Measurements from ENCODE around the gene ATXN1.
"Not testable (repeated sequence)": the region's sequence is repeated elsewhere in the genome, so short reads cannot be mapped to it uniquely, and the experiment has no call there.

Gene ATXN1

DNA sequence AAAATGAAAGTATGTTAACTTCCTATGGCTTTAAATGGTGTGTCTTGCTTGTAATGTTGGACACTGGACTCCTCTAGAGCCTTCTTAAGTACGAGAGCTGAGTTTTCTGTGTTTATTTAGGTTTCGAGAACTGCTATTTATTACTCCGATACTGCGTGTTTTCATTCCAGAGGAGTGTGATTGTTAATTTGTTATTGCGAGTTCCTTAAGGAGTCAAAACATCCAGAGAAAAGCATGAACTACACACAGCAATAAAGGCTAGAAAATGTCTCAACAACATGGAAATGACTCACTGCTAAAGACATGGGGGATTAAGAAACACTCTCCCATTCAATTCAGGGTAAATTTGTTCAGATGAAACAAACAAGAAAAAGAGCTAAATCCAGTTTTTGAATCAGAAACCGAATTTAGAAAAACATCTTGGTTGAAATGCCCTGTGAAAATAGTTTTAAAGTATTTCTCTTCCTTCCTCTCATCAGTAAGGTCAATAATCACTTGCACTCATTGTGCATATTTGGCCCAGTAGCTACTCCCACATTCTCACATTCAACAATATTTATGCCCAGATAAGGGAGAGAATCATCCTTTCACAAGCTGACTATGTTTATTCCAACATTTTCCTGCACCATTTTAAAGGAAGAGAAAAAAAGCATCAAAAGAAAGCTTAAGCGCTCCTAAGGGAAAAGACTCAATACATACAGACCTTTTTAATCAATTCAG, 36.0 kb downstream of the ATXN1 start:
- DNase-seq (ENCODE audit: extremely low read depth in 1 of 2, low read depth in 1 of 2): no peak

DNA sequence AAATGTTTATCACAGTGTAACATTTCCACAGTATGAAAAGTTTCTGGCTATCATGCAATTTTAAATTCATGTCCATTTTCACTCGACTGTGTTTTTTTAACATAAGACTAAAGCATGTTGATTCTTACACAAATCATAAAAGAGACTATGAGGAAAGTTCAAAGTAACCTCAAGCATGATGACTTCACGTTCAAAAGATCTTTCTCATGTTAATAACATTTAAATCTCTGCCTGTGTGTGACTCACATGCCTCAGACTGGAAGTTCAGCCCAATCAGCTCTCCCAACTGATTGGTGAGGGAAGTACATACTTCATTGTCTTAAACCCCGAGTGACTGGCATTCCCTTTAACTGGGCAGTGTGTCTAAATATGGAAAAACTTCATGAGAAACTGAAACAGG, 37.4 kb downstream of the ATXN1 start:
- no peak for DNase-seq (ENCODE audit: extremely low read depth in 1 of 2, low read depth in 1 of 2)

GRCh38 chr6:16723402-16723801, 37.9 kb downstream of the ATXN1 start:
- DNase-seq (ENCODE audit: extremely low read depth in 1 of 2, low read depth in 1 of 2): no peak

- DNase-seq (ENCODE audit: extremely low read depth in 1 of 2, low read depth in 1 of 2): no peak
These were observed 38.6 kb downstream of the ATXN1 start for GRCh38 chr6:16722630-16723029.

- no peak for DNase-seq (ENCODE audit: extremely low read depth in 1 of 2, low read depth in 1 of 2)
These were observed 39.3 kb downstream of the ATXN1 start for GRCh38 chr6:16721977-16722376.

DNA sequence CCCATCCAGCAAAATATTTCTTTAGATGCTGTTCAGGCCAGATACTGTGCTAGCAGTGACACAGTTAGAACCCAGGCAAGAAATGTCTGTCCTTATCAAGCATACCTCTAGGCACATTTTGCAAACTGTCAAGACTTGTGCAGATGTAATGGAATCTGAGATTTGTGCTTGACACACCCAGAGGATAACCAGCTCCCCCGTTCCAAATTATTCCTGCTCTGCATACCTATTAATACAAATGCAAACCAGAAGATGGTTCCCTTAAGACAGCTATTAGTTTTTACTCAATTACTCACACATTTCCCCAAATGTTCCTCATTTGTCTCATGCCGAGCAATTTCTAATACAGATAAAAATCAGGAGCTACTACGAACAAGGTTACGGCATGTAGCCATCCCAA, 40.4 kb downstream of the ATXN1 start:
- DNase-seq (ENCODE audit: extremely low read depth in 1 of 2, low read depth in 1 of 2): no peak

- DNase-seq (ENCODE audit: extremely low read depth in 1 of 2, low read depth in 1 of 2): no peak
These were observed 41.8 kb downstream of the ATXN1 start for GRCh38 chr6:16719488-16719887.

DNA sequence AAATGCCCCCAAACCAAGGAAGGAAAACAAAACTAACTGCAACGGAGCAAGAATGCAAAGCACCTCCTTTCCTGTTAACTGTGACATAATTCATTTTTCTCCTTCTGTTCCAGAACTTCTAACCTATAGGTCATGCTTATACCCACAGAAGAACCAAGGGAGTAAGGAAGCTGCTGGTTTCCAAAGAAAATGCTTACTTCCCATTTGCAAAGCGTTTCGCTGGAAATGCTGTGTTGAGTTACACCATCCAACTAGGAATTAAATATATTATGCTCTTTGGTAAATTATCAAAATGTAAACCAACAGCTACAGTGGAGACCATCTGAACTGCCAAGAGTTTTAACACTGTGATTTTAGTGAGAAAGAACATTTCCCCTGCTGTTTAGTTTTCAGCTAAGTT, 42.9 kb downstream of the ATXN1 start:
- DNase-seq (ENCODE audit: extremely low read depth in 1 of 2, low read depth in 1 of 2): no peak

DNA sequence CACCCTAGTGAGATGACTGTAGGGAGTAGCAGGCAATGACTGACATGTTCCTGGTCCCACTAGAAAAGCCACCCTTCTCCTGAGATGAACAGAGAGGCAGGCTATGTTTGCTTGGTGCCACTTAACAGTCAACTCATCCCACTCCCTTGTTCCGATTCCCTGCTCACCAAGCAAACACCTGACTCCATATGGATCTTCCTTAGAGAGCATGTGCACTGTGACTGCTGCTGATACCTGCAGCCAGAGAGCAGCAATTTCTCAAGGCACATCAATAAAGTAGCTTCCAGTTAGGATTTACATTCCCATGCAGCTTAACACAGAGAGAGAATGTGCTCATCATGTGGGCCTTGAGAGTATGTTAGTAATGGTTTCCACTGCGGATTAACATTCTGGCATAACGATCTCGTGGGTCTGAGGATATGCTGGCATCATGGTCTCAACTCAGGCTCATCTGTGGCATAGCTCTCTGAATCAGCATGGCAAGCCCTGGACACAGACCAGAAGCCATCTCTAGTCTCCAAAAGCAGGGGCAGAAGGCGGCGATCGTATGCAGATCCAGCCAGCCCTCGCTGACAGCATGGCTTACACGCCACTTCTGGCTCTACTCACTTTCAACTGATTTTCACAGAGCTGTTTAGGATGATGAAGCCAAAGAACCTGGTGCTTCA, 43.9 kb downstream of the ATXN1 start:
- no peak for DNase-seq (ENCODE audit: extremely low read depth in 1 of 2, low read depth in 1 of 2)

DNA sequence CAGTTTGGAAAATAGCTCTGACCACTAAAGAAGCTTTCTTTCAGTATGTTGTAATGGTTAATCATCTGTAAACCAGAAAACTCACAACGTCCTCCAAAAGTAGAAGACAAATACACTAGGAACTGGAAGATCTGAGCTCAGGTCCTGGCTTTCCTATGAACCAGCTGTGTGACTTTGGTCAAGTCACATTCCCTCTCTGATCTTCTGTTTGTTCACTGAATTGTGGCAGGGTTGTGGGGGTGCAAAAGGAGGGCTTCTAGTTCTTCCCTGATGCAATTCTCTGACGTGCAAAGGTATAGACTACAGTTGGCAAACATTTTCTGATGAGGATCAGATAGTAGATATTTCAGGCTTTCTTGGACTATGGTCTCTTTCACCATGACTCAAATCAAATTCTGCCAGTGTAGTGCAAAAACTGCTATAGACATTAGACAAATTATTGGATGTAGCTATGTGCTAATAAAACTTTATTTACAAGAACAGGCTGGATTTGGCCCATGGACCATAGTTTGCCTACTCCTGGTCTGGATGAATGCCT, 44.9 kb downstream of the ATXN1 start:
- DNase-seq (ENCODE audit: extremely low read depth in 1 of 2, low read depth in 1 of 2): no peak

DNA sequence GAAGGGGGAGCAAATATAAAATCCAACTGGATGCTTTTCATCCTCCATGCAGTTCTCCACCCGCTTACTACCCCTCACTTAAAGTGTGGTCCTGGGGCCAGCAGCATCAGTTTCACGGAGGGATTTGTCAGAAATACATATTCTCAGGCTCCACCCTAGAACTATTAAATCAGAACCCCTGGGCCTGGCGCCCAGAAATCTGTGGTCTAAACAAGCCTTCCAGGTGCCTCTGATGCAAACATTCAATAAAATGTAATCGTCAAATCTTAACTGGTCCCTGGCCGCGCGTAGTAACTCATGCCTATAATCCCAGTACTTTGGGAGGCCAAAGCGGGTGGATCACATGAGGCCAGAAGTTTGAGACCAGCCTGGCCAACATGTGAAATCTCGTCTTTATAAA, 47.7 kb downstream of the ATXN1 start:
- DNase-seq (ENCODE audit: extremely low read depth in 1 of 2, low read depth in 1 of 2): no peak

DNA sequence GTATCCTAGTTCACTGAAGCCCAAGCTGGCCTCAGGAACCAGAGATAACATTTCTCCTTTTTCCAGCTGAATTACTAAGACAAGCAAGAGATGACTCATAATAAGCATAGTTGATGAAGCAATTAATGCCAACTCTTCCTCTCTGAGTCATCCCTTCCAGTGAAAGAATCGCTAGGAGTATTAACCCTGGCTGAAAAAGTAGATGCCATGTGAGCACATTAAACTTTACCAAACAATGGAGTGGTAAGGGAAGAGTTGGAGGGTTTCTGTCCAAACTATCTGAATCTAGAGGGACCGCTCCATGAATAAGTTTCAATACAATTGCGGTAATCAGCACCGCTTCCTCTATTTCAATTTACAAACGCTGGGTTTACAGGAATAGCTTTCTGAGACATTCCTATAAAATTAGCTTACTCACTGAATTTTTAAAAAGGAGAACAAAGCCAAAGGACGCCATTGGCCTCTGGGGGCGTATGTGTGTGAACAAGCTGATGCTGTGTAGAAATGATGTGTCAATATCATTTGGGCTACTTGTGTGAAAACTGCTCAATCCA, 48.3 kb downstream of the ATXN1 start:
- DNase-seq (ENCODE audit: extremely low read depth in 1 of 2, low read depth in 1 of 2): no peak

GRCh38 chr6:16712255-16712930, 48.9 kb downstream of the ATXN1 start:
- DNase-seq (ENCODE audit: extremely low read depth in 1 of 2, low read depth in 1 of 2): no peak

GRCh38 chr6:16711546-16712254, 49.6 kb downstream of the ATXN1 start:
- DNase-seq (ENCODE audit: extremely low read depth in 1 of 2, low read depth in 1 of 2): peak in 1 of 2 donors; percentile 19

DNA sequence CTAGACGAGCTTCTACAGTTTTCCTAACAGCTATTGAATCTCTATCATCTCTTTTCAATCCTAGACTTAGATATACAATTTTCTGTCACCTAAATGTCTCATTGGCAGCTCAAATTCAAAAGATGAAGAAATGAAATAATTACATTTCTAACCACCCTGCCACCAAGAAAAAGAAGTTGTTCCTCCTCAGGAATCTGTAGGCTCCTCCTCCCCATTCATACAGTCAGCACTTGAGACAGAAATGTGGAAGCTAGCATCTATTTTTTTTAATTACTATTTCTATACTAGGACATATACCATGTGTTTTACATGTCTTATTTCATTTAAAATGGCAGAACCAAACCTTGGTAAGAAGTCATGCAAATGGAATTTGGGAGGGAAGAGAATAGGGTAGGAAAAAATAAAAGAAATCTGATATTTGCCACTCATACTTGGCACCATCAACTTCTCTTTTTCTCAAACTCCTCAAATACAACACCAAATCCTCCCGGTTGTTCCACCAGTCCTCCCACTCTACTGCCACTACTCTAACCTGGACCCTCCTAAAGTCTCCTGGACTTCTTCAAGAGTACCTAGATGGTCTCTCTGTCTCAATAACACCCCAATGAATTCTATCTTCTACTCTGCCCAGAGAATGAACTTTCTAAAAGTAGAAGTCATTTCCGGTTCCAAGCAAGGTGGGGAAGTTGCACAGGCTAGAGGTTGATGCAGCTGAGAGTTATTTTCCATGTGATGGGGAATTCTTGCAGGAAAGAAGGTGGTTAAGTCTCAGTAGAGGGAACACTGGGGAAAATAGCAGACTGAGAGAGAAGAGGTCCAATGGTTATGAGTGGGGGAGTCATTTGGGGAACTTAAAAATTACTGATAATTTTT, 54.1 kb downstream of the ATXN1 start:
- no peak for DNase-seq (ENCODE audit: extremely low read depth in 1 of 2, low read depth in 1 of 2)

GRCh38 chr6:16706491-16706890, 54.8 kb downstream of the ATXN1 start:
- DNase-seq (ENCODE audit: extremely low read depth in 1 of 2, low read depth in 1 of 2): not testable (repeated sequence)

- DNase-seq (ENCODE audit: extremely low read depth in 1 of 2, low read depth in 1 of 2): no peak
These were observed 55.2 kb downstream of the ATXN1 start for GRCh38 chr6:16706029-16706428.

DNA sequence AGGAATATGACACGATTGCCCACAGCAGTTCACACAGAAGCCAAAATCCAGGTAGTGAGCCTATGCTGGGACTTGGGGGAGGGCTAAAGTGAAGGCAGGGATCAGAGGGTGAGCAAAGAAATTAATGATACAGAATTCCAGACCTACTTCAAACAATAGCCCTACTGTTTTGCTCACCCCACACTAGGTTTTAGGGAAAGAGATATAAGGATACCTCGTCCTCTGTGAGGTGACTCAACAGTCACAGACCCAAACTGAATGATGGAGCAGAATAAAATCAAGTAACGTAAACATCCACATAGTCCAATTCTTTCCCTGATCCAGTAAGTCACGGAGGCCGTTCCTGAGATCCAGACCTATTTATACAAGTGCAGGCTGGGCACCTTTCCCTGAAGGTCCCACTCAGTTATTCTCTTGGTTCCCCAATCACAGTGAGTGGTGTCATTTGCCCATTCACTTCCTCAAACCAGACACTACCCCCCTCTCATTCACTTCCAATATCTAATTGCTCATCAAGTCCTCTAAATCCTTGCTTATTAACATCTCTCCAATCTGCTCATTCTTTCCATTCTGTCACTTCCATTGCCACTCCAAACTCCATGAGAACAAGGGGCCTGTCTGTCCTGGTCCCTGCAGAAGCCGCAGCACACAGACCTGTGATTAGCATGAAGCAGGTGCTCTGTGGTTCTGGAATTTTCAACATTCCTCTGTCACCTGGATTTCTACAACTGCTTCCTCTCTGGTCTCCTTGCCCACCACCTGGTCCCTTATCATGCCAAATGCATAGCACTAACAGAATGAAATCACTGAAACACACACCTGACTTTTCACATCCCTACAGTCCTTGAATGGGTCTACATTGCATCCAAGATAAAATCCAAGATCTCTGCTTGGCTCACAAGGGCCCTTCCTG, 55.9 kb downstream of the ATXN1 start:
- DNase-seq (ENCODE audit: extremely low read depth in 1 of 2, low read depth in 1 of 2): no peak

Measured in activated CD8-positive, alpha-beta memory T cell treated with anti-CD3 and anti-CD28 coated beads for 1 hour (primary cell).